Tongue (tissue), 2 donors: ENCODE measurements around the gene VDR. TPM values are rescaled to one million over a fixed set of nuclear protein-coding genes. Genes with fewer than 3 reads are reported as not detected.

Experiments used
- DNase-seq: peaks from one replicate; pipeline ENCODE4 v3.0.0-alpha.2; 2015
- total RNA-seq: library from RNA; depleted of rRNA; stranded (reverse); fragments of >200 nt; gene quantifications from one replicate; pipeline ENCODE4 v1.2.3, GENCODE V29; 2014

Gene VDR
- 1.2 TPM for total RNA-seq

DNA sequence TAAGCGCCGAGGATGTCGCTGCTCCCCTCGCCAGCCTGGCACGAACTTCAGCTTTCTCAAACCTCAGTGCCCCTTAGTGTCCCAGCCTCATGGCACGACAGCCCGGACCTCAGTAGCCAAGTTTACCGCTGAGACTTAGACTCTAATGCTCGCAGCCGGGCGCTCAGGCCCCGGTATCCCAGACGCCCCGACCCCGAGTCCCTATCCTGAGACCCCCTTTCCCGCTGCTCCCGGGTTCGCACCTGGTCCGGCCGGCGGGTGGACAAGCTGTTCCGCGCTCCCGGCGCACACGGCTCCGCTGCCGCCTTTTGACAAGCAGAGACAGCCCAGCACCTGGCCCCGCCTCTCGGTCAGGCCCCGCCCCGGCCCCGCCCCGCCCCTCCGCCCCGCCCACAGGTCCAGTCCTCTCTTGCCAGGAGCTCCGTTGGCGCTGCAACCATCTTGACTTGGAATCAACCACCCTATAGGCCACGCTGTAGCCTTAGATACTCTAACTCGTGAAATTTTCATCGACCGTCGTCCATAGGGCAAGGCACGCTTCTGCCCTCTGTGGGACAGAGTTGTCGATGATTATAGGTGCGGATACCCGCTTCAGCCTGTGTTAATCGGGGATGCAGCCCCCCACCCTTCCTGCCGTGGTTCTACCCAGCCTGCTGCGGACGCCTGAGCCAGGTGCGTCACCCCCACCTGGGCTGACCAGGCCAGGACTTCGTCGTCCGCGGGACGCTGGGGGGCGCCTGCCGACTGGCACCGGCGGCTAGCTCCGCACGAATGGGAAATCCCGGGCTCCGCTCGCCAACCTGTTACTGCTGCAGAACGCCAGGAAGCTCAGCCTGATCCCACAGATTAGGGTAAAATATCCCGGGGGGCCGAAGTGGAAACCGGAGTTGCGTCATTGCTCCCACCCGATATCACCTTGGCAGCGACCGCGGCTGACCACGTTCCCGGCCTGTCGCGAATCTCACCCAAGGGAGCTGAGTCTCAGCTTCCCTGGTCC lies at the start of gene VDR:
Gene VDR (minus strand): TSS at position 282 of the 997 bp plus-strand sequence. CDS start 25,881 bp downstream, outside the sequence.
- peak; percentile 72 for DNase-seq

DNA sequence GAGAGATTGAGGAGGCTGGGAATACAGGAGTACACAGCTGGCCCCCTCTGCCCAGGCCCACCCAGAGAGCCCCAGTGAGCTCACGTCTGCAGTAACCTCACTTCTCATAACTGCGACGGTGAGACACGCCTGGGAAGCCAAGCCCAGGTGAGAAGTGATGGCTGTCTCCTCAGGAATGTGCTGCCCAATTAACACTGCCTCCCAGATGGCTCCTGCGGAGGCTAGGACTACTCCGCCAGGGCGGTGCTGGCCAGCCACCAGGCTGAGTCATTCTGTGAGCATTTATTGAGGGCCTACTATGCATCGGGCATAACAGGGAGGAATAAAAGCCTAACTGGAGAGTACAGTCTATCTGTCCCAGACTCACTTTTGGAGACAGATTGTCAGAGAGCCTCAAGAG lies 49.3 kb upstream of the VDR start:
- DNase-seq: no peak

DNA sequence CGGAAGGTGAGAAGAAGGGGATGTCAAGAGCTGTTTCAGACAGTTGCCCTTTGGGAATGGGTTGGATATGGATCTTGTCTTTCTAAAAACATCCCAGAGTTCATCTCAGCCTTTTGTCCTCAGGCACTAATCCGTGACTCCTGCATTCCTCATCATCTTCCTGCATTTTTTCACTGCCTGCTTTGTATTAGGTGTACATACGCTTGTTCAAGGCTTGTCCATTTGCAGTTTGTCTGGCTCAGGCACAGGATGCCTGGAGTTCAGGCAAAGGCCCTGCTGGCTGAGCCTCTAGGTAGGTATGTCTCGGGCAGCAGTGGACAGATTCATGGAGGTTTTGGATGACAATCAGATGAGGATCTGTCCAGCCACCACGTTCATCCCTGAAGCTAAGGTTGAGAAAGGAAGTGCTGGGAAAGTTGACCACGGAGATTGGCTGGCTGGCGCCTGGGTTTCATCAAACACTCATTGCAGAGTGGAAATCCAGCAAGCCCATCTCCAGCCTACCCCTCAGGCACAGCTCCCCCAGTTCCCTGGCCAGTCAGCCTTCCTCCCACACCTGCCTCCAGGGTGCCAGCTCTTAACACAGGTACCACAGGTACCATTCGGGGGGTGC lies 46.2 kb upstream of the VDR start:
- DNase-seq: no peak

DNA sequence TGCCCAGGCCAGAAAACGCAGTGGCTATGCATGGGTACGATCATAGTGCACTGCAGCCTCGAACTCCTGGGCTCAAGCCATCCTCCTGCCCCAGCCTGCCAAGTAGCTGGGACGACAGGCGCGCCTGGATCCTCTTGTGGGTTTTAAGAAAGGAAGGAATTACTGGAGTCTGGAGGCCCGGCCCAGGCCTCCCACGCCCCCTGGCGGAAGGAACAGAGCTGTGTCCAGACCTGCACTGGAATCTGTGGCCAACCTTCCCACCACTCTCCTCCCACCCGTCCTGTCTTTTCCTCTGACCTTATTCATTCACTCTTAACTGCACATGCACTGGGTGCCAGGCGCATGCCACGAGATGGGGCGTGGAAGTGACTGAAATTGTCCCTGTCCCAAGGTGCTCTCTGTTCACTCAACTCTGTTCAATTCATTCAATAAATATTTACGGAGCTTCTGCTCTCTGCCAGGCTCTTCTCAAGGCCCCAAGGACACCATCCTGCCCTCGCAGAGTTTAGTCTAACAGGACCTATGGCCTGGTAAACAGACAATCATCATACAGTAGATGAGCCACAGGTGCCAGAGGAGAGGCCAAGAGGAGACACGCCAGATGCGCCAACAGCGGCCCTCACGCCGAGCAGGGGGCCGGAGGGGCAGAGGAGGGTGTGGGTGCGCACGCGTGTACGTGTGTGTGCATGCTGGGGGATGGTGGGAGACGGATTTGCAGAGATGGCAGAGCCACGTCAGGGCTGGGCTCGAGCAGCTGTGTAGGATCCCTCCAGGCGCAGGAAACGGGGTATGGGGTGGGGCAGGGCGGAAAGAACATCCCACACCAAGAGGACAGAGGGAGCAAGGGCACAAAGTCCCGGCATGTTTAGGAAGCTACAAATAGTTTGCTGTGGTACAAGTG lies 44.9 kb upstream of the VDR start:
- DNase-seq: peak; percentile 84

DNA sequence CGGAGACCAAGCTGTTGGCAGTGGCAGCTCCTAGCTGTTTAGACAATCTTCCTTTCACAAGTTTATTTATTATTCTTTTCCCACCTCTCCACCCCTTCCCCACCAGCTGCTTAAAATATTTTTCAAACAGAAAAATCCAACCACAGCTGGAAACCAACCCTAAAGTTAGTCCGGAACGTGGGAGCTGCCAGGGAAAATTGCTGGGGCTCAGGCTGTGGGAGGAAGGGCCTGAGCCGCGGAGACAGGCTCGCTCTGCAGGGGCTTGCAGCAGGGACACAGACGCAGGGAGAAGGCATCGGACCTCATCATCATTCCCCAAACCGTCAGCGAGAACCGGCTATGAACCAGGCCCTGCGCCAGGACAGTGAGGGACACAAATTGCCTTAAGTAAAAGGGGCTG lies 42.5 kb upstream of the VDR start:
- peak; percentile 58 for DNase-seq

DNA sequence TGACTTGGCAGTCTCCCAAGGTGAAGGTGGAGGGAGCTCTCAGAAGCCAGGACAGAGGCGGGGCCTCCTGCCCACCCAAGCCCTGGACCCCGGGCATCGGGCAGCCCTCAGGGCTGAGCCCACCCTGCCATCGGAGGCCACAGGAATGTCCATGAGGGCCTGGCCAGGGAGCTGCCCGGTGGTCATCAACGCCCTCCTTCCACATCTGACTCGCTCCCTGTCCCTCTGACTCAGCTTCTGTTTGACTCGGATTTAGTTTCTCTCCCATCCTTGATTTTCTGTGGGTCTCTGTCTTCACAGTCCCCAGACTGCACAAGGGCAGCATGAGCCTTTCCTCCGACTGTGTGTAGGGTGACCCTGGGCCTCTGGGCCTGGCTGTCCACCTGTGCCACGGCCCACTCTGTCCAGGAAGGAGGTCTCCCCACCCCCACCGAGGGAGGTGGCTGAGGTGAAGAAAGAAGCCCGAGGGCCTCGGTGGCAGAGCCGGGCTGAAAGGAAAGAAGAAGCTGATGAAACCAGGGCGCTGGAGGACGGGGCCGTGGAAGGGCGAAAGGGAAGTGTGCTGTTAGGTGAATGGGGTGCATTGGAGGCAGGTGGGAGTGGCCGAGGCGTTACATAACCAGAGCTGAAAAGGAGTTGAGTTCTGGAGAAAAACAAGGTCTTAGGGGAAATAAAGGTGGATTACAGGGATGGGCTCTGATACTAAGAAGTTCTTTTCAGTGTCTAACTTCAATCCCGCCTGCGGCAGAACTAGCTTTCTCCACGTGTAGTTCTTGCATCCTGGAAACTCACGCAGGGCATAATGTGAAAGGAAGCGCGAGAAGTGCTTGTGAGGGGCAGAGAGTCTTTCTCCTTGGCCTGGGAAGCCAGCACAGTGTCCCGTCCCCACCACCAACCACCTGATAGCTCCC lies 41.9 kb upstream of the VDR start:
- DNase-seq: no peak

DNA sequence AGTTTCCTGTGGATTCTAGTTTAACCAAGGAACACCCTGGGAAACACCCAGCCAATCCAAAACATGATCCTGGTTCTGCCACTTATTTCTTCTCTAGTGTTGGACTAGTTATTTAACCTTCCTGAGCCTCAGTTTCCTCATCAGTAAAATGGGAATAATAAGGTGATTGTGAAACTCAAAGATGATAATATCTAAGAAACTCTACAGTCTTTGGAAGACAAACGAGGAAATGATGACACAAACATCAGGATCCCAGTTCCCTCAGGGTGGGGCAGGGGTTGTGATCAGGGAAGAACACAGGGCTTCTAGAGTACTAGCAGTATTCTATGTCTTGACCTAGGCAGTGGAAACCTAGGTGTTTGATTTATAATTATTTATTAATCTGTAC lies 40.5 kb upstream of the VDR start:
- DNase-seq: no peak

DNA sequence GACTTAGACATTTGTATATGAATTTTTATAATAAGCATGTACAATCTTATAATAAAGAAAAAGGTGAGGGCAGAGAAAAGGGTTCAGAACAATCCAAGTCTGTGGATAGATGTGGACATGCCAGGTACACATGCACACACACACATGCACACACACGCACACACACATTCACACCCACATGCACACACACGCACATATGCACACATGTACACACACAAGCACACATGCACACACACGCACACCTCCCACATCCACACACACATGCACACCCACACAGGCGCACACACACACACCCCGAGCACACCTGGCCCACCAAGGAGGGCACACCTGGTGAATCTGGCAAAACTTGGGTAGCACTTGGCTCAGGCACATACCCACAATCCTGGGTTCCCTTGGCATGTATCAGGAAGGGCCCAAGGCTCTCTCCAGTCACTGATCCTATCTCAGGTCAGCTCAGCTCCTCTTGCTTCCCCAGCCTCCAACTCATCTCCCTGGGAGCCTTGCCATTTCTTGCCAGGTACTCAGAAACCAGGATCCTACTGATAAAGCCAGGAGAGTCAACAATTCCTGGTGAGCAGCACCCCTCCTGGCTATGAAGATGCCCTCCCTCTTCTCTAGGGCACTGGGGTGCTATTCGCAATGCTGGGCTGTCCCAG lies 40.0 kb upstream of the VDR start:
- DNase-seq: no peak

DNA sequence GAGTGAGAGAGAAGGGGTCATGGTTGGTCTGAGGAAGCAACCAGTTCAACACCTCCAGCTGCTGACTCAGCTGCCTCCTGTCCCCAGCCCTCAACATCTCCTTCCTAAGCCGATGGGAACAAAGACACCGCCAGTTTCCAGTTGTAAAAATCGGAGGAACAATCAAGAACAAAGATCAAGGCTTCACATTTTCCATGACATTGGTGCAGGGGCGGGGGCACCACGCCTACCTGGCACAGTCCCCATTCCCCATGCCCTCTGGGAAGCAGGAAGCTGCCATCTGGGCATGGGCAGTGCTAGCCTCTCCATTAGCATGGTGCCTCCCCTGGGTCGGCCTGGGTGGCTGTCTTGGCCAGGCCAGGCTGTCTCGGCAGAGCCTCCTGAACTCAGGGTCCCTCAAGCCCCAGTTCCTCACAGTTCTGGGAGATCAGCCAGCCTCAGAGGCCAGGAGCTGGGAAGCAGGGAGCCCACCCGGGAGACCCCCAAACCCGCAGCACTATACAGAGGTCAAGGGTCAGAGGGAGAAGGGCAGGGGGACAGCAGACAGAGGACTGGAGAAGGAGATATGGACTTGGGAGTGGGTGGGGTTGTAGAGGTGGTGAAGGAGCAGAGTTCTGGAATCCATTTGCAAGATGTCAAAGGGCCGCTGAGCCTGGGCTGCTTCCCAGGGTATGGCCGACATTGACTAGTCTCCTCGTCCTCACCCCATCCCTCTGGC lies 39.0 kb upstream of the VDR start:
- DNase-seq: no peak

DNA sequence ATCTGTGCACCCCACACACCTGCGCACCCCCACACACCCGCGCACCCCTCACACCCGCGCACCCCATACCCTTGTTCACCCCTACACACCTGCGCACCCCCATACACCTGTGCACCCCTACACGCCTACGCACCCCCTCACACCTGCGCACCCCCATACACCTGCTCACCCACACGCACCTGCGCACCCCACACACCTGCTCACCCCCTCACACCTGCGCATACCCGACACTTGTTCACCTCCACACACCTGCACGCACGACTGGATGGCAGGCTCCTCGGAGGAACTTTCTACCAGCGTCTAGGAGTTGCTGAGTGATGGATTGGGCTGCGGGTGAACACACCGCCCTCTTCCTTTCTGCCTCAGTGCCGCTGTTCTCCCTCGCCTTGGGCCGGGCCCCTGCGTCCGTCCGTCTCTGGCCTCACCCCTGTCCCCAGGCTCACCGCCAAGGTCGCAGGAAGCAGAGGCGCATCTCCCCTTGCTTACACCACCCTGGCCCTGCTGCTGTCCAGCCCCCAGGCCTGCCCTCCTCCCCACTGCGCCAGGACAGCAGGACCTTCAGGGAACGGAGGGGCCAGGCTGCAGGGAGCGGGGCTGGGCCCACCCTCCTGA lies 37.9 kb upstream of the VDR start:
- no peak for DNase-seq

DNA sequence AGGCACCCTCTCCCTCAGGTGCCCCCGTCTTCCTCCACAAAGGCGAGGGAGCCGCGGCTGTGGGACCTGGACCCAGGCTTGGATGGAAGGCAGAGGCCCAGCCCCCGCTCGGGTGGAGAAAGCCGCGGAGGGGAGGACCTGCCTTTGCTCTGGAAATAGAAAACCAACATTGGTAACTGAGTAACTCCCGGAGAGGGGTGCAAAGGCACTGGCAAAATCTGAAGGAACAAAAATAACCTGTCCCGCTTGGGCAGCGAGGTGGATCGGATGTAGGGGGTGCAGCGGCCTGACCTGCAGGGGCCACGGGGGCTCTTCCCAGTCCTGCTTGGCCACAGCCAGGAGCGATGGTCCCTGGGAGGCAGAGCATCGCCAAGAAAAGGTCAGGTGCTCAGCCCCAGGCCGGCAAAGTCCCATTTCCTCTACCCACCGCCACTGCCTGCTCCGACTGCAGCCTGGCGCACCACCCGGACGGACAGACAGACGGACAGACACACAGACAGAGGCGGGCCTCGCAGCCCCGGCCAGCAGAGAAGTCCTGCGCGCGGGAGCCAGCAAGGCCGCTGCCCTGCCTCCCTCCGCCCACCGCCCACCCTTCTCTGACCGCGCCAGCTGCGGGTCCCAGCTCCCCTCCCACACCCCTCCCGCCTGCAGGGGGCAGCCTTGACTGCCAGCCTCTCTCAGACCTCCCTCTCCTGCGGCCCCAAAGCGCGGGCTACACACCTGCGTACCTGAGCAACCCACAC lies 37.2 kb upstream of the VDR start:
- peak; percentile 62 for DNase-seq

DNA sequence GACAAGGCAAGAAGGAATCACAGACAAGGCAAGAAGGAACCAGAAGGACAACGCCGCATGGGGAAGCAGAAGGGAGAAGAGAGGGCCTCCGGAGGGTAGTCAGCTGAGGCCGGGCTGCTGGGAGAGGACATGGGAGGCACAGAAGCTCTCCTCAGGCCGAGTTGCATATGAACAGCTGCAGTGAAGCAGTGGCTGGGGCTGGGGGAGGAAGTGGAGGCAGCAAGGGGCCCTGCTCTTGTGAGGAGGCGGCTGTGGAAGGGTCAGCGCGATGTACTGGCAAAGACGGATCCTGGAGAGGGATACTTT lies 36.6 kb upstream of the VDR start:
- DNase-seq: no peak

DNA sequence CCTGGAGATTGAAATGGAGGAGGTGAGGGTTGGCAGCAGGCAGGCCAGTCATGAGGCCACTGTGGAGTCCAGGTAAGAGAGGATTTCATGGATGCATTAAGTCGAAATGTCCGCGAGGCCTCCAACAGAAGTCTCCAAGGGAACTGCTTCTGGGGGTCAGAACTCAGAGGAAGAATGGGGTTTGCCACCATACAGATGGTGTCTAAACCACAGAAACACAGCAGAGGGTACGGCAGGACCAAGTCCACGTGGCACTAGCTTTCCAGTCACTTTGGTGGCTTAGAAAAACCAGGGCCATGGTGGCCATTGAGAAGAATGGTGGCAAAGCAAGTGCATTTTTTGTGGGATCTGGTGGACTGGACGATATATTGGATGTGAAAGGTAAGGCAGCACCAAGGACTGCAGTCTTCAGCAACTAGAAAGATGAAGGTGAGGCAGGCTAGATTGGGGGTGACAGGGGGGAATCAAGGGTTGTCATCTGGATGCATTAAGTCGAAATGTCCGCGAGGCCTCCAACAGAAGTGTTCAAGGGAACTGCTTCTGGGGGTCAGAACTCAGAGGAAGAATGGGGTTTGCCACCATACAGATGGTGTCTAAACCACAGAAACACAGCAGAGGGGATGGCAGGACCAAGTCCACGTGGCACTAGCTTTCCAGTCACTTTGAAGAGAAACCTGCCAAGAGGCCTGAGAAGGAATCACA lies 36.1 kb upstream of the VDR start:
- DNase-seq: no peak

DNA sequence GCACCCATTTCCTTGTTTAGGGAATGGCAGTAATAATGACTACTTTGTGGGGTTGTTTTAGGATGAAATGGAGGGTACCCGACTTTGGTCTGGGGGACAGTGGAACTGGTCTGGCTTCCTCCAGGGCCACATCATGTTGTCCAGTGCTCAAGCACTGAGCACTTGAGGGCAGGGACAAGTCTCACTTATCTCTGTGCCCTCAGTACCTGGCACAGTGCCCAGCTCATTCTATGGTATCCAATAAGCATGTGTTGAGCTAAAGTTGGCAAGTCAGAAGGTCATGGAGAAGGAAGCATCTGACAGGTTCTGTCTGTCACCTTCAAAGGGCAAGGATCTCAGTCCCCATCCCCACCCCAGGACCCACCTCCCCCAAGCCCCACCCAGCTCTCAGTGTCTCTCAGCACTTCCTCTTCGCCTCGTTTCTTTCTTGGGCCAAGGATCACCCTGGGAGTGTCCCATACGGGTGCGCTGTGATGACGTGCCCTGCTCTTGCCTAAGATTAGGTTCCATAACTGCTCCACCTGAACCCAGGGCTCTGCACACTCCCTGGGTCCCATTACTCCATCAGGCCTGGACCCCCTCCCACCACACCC lies 34.3 kb upstream of the VDR start:
- DNase-seq: peak; percentile 60

DNA sequence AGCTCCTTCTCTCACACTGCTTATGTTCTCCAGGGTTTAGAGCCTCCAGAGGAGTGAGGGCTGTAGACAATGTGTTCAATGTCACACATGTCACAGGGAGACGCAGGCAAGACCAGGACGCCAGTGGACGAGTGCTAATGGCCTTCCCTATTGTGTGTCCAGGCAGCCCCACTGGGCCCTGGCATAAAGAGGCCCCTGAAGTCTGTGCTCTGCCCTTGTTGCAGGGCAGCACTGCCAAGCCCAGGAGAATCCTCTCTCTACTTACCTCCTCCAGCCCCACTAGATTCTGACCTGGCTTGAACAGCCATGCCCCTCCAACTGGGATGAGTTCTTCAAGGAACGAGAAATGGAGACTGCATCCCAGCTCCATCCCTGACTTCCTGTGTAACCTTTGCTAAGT lies 33.8 kb upstream of the VDR start:
- no peak for DNase-seq

DNA sequence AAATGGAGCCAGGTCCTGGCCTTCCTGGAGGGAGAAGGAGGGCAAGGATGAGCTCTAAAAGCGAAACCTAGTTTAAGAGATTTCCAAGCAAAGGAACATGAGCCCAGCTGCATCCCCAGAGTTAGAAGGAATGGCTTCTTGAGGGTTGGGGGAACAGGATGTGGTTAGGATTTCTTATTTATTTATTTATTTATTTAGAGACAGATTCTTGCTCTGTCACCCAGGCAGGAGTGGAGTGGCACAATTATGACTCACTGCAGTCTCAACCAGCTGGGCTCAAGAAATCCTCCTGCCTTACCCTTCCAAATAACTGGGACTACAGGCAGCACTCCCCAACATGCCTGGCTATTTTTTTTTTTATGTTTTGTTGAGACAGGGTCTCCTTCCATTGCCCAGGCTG lies 33.3 kb upstream of the VDR start:
- no peak for DNase-seq

DNA sequence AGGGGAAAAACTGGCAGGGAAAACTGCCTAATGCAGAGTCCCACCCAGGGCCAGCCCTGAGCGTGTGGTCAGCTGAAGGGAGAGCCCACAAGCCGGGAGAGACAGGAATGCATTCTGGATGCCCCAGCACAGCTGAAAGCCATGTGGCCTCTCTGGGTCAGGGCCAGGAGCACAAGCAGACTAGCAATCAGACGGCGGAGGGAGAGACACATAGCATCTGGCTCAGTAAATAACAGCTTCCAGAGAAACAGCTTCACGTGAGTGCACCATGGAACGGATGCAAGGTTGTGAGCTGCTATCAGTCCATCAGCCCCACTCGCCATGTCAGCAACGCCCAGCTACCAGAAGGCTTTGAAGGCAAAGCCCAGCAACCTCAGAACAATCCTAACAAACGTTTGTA lies 30.4 kb upstream of the VDR start:
- peak; percentile 91 for DNase-seq

DNA sequence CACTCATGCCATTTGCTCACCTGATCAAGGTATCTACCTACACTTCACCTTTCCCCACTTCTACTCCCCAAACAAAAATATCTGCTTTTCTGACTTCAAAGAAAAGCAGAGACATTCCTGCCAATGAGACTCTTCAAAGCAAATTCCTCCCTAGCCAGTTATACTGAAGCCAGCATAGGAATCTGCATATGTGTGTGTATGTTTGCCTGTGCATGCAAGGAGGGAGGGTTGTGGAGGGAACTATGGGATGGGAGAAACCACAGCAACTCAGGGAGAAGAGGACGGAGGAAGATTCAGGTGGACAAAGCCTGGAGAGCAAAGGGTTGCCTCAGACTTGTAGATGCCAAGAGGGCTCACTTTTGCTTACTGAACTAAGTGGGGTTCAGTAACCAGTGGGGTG lies 26.4 kb upstream of the VDR start:
- DNase-seq: no peak
